ENCODE results near the gene C2orf92.

The C2orf92 gene

GRCh38 chr2:97726261-97727064 is 57.0 kb downstream of the C2orf92 start:
- Histone ChIP-seq H4K20me1 (ENCODE audit: insufficient read depth, low read length) (peaks cover 74% of the 10 kb centered on the region), H3K4me2 (ENCODE audit: insufficient read depth, low read length) (no peak overlapping the region)

GRCh38 chr2:97727296-97727695 is 57.8 kb downstream of the C2orf92 start:
- H3K36me3 ChIP-seq (ENCODE audit: insufficient read depth, low read length) = peaks cover 97% of the 10 kb centered on the region
- peaks cover 96% of the 10 kb centered on the region for H3K79me2 ChIP-seq (ENCODE audit: insufficient read depth, low read length)
- no peaks in the 10 kb centered on the region for H3K9me3 ChIP-seq (ENCODE audit: insufficient read depth, low read length, severe bottlenecking)
- no peak overlapping the region for H3K9ac ChIP-seq (ENCODE audit: low read depth, low read length)
- H3K27me3 ChIP-seq (ENCODE audit: insufficient read depth, low read length, poor library complexity) = no peaks in the 10 kb centered on the region
- no peak overlapping the region for H3K4me3 ChIP-seq (ENCODE audit: low read depth in 1 of 2, low read length in 2 of 2)
- H3K4me1 ChIP-seq (ENCODE audit: insufficient read depth, low read length) = no peaks in the 10 kb centered on the region
- H4K20me1 ChIP-seq (ENCODE audit: insufficient read depth, low read length) = peaks cover 83% of the 10 kb centered on the region
- no peak overlapping the region for H3K27ac ChIP-seq (ENCODE audit: low read length)
- no peak for TF ChIP-seq EZH2 (IDR thresholded peaks at IDR 0.05; ENCODE audit: borderline replicate concordance, low read depth, low read length, severe bottlenecking)
- no peak for TF ChIP-seq CTCF (IDR thresholded peaks at IDR 0.05; ENCODE audit: borderline replicate concordance, extremely low read depth, low read length, poor library complexity, severe bottlenecking)
- DNase-seq = no peak
- no peak overlapping the region for H2AFZ ChIP-seq (ENCODE audit: low read depth, low read length)
- no peak for ATAC-seq (ENCODE audit: insufficient read depth, low read depth)
- no peak overlapping the region for H3K4me2 ChIP-seq (ENCODE audit: insufficient read depth, low read length)

More at GRCh38 chr2:97726261-97727064, 57.0 kb downstream of the C2orf92 start:
- Histone ChIP-seq H2AFZ (ENCODE audit: low read depth, low read length) (no peak overlapping the region), H3K36me3 (ENCODE audit: insufficient read depth, low read length) (peaks cover 95% of the 10 kb centered on the region), H3K9me3 (ENCODE audit: insufficient read depth, low read length, severe bottlenecking) (no peaks in the 10 kb centered on the region), H3K79me2 (ENCODE audit: insufficient read depth, low read length) (peaks cover 96% of the 10 kb centered on the region), H3K9ac (ENCODE audit: low read depth, low read length) (no peak overlapping the region), H3K4me3 (ENCODE audit: low read depth in 1 of 2, low read length in 2 of 2) (no peak overlapping the region), H3K27me3 (ENCODE audit: insufficient read depth, low read length, poor library complexity) (no peaks in the 10 kb centered on the region), H3K27ac (ENCODE audit: low read length) (no peak overlapping the region), H3K4me1 (ENCODE audit: insufficient read depth, low read length) (no peaks in the 10 kb centered on the region)
- DNase-seq (no peak), ATAC-seq (ENCODE audit: insufficient read depth, low read depth) (no peak)
- no peak for TF ChIP-seq CTCF (IDR thresholded peaks at IDR 0.05; ENCODE audit: borderline replicate concordance, extremely low read depth, low read length, poor library complexity, severe bottlenecking)
- no peak for TF ChIP-seq EZH2 (IDR thresholded peaks at IDR 0.05; ENCODE audit: borderline replicate concordance, low read depth, low read length, severe bottlenecking)

GRCh38 chr2:97728091-97728731 is 58.7 kb downstream of the C2orf92 start:
- TF ChIP-seq CTCF (IDR thresholded peaks at IDR 0.05; ENCODE audit: borderline replicate concordance, extremely low read depth, low read length, poor library complexity, severe bottlenecking) = no peak
- TF ChIP-seq EZH2 (IDR thresholded peaks at IDR 0.05; ENCODE audit: borderline replicate concordance, low read depth, low read length, severe bottlenecking) = no peak
- ATAC-seq (ENCODE audit: insufficient read depth, low read depth) (peak; percentile 50), DNase-seq (peak; percentile 37)
- Histone ChIP-seq H3K27me3 (ENCODE audit: insufficient read depth, low read length, poor library complexity) (no peaks in the 10 kb centered on the region), H3K79me2 (ENCODE audit: insufficient read depth, low read length) (peaks cover 89% of the 10 kb centered on the region), H3K9ac (ENCODE audit: low read depth, low read length) (no peak overlapping the region), H3K4me1 (ENCODE audit: insufficient read depth, low read length) (no peaks in the 10 kb centered on the region), H3K4me3 (ENCODE audit: low read depth in 1 of 2, low read length in 2 of 2) (no peak overlapping the region), H4K20me1 (ENCODE audit: insufficient read depth, low read length) (peaks cover 84% of the 10 kb centered on the region), H2AFZ (ENCODE audit: low read depth, low read length) (no peak overlapping the region), H3K9me3 (ENCODE audit: insufficient read depth, low read length, severe bottlenecking) (no peaks in the 10 kb centered on the region), H3K36me3 (ENCODE audit: insufficient read depth, low read length) (peaks cover 97% of the 10 kb centered on the region), H3K27ac (ENCODE audit: low read length) (peak overlapping the region; percentile 25; the same call in 1 of the 2 replicates), H3K4me2 (ENCODE audit: insufficient read depth, low read length) (no peak overlapping the region)

All from DND-41 (cell line).